B cell (primary cell): ENCODE measurements around the gene FOLR3. TPM values are rescaled to one million over a fixed set of nuclear protein-coding genes. Genes with fewer than 3 reads are reported as not detected.

Experiments
- ATAC-seq: fragments of 200-7000 bp; cut with Tn5 transposase; one replicate; pipeline ENCODE4 v1.10.0; 2021; ENCODE audit warnings: low read depth, mild to moderate bottlenecking, moderate number of reproducible peaks, moderate library complexity
- CTCF ChIA-PET: fragments of 350-600 bp; sonication (Branson Sonifier 250); formaldehyde crosslinking; loops from one replicate; lab custom pipeline; 2021; ENCODE audit warnings: antibody characterized with exemption, inconsistent platforms; lab: Charles Lee
- POLR2A ChIA-PET: fragments of 350-600 bp; sonication (Branson Sonifier 250); formaldehyde crosslinking; loops from one replicate; lab custom pipeline; 2021; ENCODE audit warnings: antibody characterized with exemption; lab: Charles Lee
- DNase-seq: peaks from one replicate; pipeline ENCODE4 v3.0.0; 2013
- H2AFZ ChIP-seq: 2 replicates; pipeline ENCODE4 v1.6.1; 2012; ENCODE audit warnings: mild to moderate bottlenecking, low read depth, low read length; ENCODE audit not compliant: insufficient read depth, poor library complexity, severe bottlenecking
- H3K27ac ChIP-seq, 2 donors: 1 replicate in 1 of 2; 2 replicates in 1 of 2; pipeline ENCODE4 v1.5.1; 2012 to 2013; ENCODE audit warnings: low read length in 2 of 2, mild to moderate bottlenecking in 2 of 2, moderate library complexity in 1 of 2
- H3K27me3 ChIP-seq, 4 experiments: fragments of 200-600 bp in 1 of 4; sonication (generic) in 1 of 4; replicated peaks in 1 of 4; 1 replicate in 2 of 4; 2 replicates in 2 of 4; pipeline versions ENCODE4 v1.6.1 to v1.7.0; 2013 to 2016; ENCODE audit warnings: low read length in 3 of 4, mild to moderate bottlenecking in 2 of 4, mixed read lengths in 1 of 4, moderate library complexity in 1 of 4; ENCODE audit not compliant: insufficient read depth in 4 of 4, control insufficient read depth in 3 of 4; ENCODE audit errors: control extremely low read depth in 1 of 4
- H3K36me3 ChIP-seq, 2 experiments: replicated peaks in 1 of 2; 1 replicate in 1 of 2; 2 replicates in 1 of 2; pipeline versions ENCODE4 v1.6.1 to v1.7.1; 2013; ENCODE audit warnings: low read length in 1 of 2; ENCODE audit not compliant: insufficient read depth in 2 of 2, control insufficient read depth in 1 of 2; ENCODE audit errors: control extremely low read depth in 1 of 2, extremely low read depth in 1 of 2
- H3K4me1 ChIP-seq, 2 donors: fragments of 200-600 bp in 1 of 2; sonication (generic) in 1 of 2; 1 replicate in 1 of 2; 2 replicates in 1 of 2; pipeline versions ENCODE4 v1.5.1 to v1.6.1; 2013 to 2017; ENCODE audit warnings: low read length in 2 of 2; ENCODE audit not compliant: control insufficient read depth in 2 of 2, insufficient read depth in 2 of 2
- H3K4me2 ChIP-seq: replicated peaks from 2 replicates; pipeline ENCODE3; 2012; ENCODE audit warnings: mild to moderate bottlenecking, low read depth, low read length; ENCODE audit not compliant: poor library complexity, severe bottlenecking
- H3K4me3 ChIP-seq, 5 experiments: fragments of 200-600 bp in 1 of 5; sonication (generic) in 1 of 5; 1 replicate in 3 of 5; 2 replicates in 2 of 5; pipeline versions ENCODE4 v1.5.1 to v1.7.0; 2011 to 2016; ENCODE audit warnings: low read length in 4 of 5, mild to moderate bottlenecking in 4 of 5, low read depth in 2 of 5, control low read depth in 1 of 5, moderate library complexity in 1 of 5; ENCODE audit not compliant: insufficient read depth in 1 of 5; ENCODE audit errors: control extremely low read depth in 1 of 5, extremely low read depth in 1 of 5
- H3K79me2 ChIP-seq: fragments of 200-600 bp; sonication (generic); one replicate; pipeline ENCODE4 v1.6.0; 2016; ENCODE audit warnings: low read length; ENCODE audit not compliant: control insufficient read depth, insufficient read depth
- H3K9ac ChIP-seq: fragments of 200-600 bp; sonication (generic); 2 replicates; pipeline ENCODE4 v1.6.1; 2017; ENCODE audit warnings: mild to moderate bottlenecking, low read length, moderate library complexity
- H3K9me3 ChIP-seq, 3 donors: one replicate each; pipeline versions ENCODE4 v1.6.1 to v1.7.1; 2013; ENCODE audit warnings: low read length in 2 of 3; ENCODE audit not compliant: control insufficient read depth in 2 of 3, insufficient read depth in 1 of 3; ENCODE audit errors: control extremely low read depth in 1 of 3
- H4K20me1 ChIP-seq: 2 replicates; pipeline ENCODE4 v1.6.0; 2012; ENCODE audit warnings: mild to moderate bottlenecking, low read length; ENCODE audit not compliant: insufficient read depth, control insufficient read depth, poor library complexity, severe bottlenecking
- H3K27ac Mint-ChIP-seq: one replicate; pipeline ENCODE4 v1.8.0; 2021; ENCODE audit warnings: mixed read lengths
- H3K27me3 Mint-ChIP-seq: one replicate; pipeline ENCODE4 v1.8.0; 2021; ENCODE audit warnings: mixed read lengths
- H3K4me1 Mint-ChIP-seq: one replicate; pipeline ENCODE4 v1.8.0; 2021; ENCODE audit warnings: mixed read lengths
- H3K4me3 Mint-ChIP-seq: one replicate; pipeline ENCODE4 v1.8.0; 2021; ENCODE audit warnings: mixed read lengths
- H3K9me3 Mint-ChIP-seq: one replicate; pipeline ENCODE4 v1.8.0; 2022; ENCODE audit warnings: mixed read lengths; ENCODE audit not compliant: insufficient read depth
- CTCF ChIP-seq: fragments of 200-600 bp; IDR thresholded peaks from one replicate; pipeline ENCODE4 v1.8.0; 2022; ENCODE audit warnings: antibody characterized with exemption, mild to moderate bottlenecking
- EZH2 ChIP-seq: IDR thresholded peaks from 2 replicates; pipeline ENCODE4 v1.6.1; 2012; ENCODE audit warnings: borderline replicate concordance, low read depth, mild to moderate bottlenecking, moderate library complexity, low read length; ENCODE audit not compliant: insufficient read depth, poor library complexity, severe bottlenecking
- WGBS: methylation state at CpG from one replicate; pipeline ENCODE4 v1.1.5; 2013; ENCODE audit warnings: missing lambda C conversion rate; ENCODE audit not compliant: insufficient coverage; 5-methylcytosine and 5-hydroxymethylcytosine counted together
- intact Hi-C: fragments of 100-400 bp; cut with micrococcal nuclease; formaldehyde crosslinking; loops from one replicate; pipeline ENCODE4 v1.10.0; 2022
- polyA plus RNA-seq: library from polyadenylated mRNA; depleted of rRNA; stranded (reverse); fragments of >200 nt; gene quantifications from 2 replicates; pipeline ENCODE4 v1.2.3, GENCODE V29; 2012
- total RNA-seq, 2 donors: library from RNA; stranded (reverse); fragments of 120-200 nt in 1 of 2; gene quantifications; 1 replicate in 1 of 2; 2 replicates in 1 of 2; pipeline versions ENCODE4 v1.2.3 to v1.2.4, GENCODE V29; 2013 to 2022

FOLR3 gene
- total and polyA plus RNA-seq, 2 donors (not counting 1 experiment from before 2014, with no cell fraction given), result 0.10 TPM; not detected in 1

DNA sequence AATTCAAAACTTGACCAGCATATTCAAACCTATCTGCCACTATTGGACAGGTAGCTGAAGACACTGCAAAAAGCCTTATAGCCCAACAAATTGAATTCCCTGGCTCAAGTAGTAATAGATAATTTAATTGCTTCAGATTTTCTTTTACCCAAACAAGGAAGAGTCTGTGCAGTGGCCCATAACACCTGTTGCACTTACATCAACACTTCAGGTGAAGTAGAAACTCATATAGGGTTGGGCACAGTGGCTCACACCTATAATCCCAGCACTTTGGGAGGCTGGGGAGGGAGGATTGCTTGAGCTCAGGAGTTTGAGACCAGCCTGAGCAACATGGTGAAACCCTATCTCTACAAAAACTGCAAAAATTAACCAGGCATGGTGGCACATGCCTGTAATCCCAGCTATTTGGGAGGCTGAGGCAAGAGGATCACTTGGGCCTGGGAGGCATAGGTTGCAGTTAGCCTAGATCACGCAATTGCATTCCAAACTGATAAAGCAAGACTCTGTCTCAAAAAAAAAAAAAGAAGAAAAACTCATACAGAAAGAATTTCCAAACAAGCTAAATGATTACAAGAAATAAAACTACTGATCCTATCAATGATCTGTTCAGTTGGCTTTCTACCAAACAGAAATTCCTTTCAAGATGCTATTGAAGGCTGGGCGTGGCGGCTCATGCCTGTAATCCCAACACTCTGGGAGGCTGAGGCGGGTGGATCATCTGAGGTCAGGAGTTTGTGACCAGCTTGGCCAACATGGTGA, 9.5 kb downstream of the FOLR3 start:
- no peak for TF ChIP-seq EZH2
- TF ChIP-seq CTCF, result no peak
- Histone ChIP-seq H3K27me3 (peaks cover 0 to 1% (median 0%) of the 10 kb centered on the region in 4 experiments), H3K4me3 (no peak overlapping the region), H3K27ac (no peak overlapping the region), H3K9ac (no peak overlapping the region), H2AFZ (no peak overlapping the region), H3K4me2 (no peak overlapping the region), H3K9me3 (no peaks in the 10 kb centered on the region), H3K4me1 (no peaks in the 10 kb centered on the region), H4K20me1 (no peaks in the 10 kb centered on the region), H3K36me3 (no peaks in the 10 kb centered on the region), H3K79me2 (no peaks in the 10 kb centered on the region)
- ATAC-seq, result no peak
- no peak overlapping the region for H3K27ac Mint-ChIP-seq
- intact Hi-C loops, result loop anchor here (1.0 to 5.0 kb wide), 5 partner anchors 33 to 168 kb away; partner anchors contain the start of genes ANAPC15 and LAMTOR1
- ChIA-PET POLR2A (interaction anchor here (0.7 to 1.1 kb wide), 2 partner anchors 49 to 78 kb away, joined by 4 to 11 read pairs; no protein-coding TSS in a partner anchor), CTCF (interaction anchor here (0.7 to 6.1 kb wide), 31 partner anchors 9 to 285 kb away, joined by 3 to 215 read pairs (median 5); partner anchors contain the start of genes ANAPC15 and LAMTOR1)
- no peak overlapping the region for H3K4me3 Mint-ChIP-seq
- DNase-seq, result no peak
- peaks cover 16% of the 10 kb centered on the region for H3K27me3 Mint-ChIP-seq
- WGBS, result 100% methylated on average over 1 of the region's 4 CpGs
- no peaks in the 10 kb centered on the region for H3K4me1 Mint-ChIP-seq
- no peaks in the 10 kb centered on the region for H3K9me3 Mint-ChIP-seq

DNA sequence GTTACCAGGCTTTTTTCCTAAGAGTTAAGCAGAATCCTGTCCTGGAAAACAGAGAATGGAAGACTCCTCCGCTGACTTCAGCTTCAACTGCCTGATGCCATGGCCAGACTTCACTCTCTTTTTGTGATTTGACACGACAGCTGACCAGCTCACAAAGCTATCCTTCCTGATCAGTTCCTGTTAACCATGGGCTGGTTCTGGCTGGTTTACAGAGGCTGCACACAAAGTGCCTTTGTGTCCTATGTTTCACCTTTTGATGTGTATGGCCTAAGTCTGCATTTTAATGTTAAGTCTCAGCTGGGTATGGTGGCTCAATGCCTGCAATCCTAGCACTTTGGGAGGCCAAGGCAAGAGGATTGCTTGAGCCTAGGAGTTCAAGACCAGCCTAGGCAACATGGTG, 11.1 kb downstream of the FOLR3 start:
- Histone ChIP-seq H3K4me3 (no peak overlapping the region), H3K36me3 (no peaks in the 10 kb centered on the region), H3K27me3 (no peaks in the 10 kb centered on the region), H3K27ac (no peak overlapping the region), H2AFZ (no peak overlapping the region), H3K4me1 (no peaks in the 10 kb centered on the region), H4K20me1 (no peaks in the 10 kb centered on the region), H3K9me3 (no peaks in the 10 kb centered on the region), H3K4me2 (no peak overlapping the region), H3K79me2 (no peaks in the 10 kb centered on the region), H3K9ac (no peak overlapping the region)
- CTCF ChIA-PET, result interaction anchor here (1.0 to 6.1 kb wide), 5 partner anchors 9 to 131 kb away, joined by 3 to 215 read pairs (median 3); no protein-coding TSS in a partner anchor
- POLR2A ChIA-PET, result no interaction called here
- no peak for TF ChIP-seq EZH2
- no peak for TF ChIP-seq CTCF
- ATAC-seq (no peak), DNase-seq (no peak)
- no peak overlapping the region for H3K4me3 Mint-ChIP-seq
- WGBS, result 44% methylated on average over 2 of the region's 2 CpGs
- no peaks in the 10 kb centered on the region for H3K9me3 Mint-ChIP-seq
- H3K27me3 Mint-ChIP-seq, result peaks cover 6% of the 10 kb centered on the region
- H3K27ac Mint-ChIP-seq, result no peak overlapping the region
- H3K4me1 Mint-ChIP-seq, result no peaks in the 10 kb centered on the region
- intact Hi-C loops, result no loop called here
